HepG2 (cell line): ENCODE results near the gene NEU1. TPM values are rescaled to one million over a fixed set of nuclear protein-coding genes. Genes with fewer than 3 reads are reported as not detected.

Source experiments
- ATAC-seq: fragments of 200-7000 bp; cut with Tn5 transposase; 3 replicates; pipeline ENCODE4 v1.9.1; 2020; ENCODE audit warnings: mild to moderate bottlenecking, moderate library complexity
- BruUV-seq: library from RNA; stranded (reverse); fragments of 400-500 nt; replicated peaks from 2 replicates; lab custom pipeline; 2021; lab: Mats Ljungman, UMichigan
- CTCF ChIA-PET: fragments of 300-600 bp; formaldehyde crosslinking; extraction: SDS; loops from one replicate; lab custom pipeline; 2021; ENCODE audit warnings: low total read pairs, inconsistent platforms, low intra/inter-chr PET ratio; lab: Yijun Ruan, JAX
- POLR2A ChIA-PET: fragments of 350-600 bp; sonication (Branson Sonifier 250); formaldehyde crosslinking; loops from one replicate; lab custom pipeline; 2020; ENCODE audit warnings: antibody characterized with exemption, inconsistent platforms; lab: Yijun Ruan, JAX
- DNase-seq: peaks from one replicate; pipeline ENCODE4 v3.0.0-alpha.2; 2015; ENCODE audit warnings: low spot score
- FAIRE-seq: peaks from 3 replicates; lab custom pipeline; 2011; peaks lifted over from hg19 to GRCh38; lab: Jason Lieb, UNC
- H2AFZ ChIP-seq: one replicate; pipeline ENCODE4 v1.6.1; 2011; ENCODE audit warnings: low read length, inconsistent platforms
- H3K27ac ChIP-seq: fragments of 300-600 bp; 3 replicates; pipeline ENCODE4 v1.8.0; 2011; ENCODE audit warnings: mixed run types, mild to moderate bottlenecking, mixed read lengths, low read length, inconsistent platforms; ENCODE audit not compliant: insufficient read depth; ENCODE audit errors: extremely low read length
- H3K27me3 ChIP-seq, 2 experiments: fragments of 200-600 bp in 1 of 2; 2 replicates in 1 of 2; 3 replicates in 1 of 2; pipeline versions ENCODE4 v1.6.0 to v1.8.0; 2011; ENCODE audit warnings: low read length in 2 of 2, mild to moderate bottlenecking in 2 of 2, moderate library complexity in 2 of 2, inconsistent platforms in 1 of 2; ENCODE audit not compliant: insufficient read depth in 2 of 2, control insufficient read depth in 1 of 2
- H3K36me3 ChIP-seq, 2 experiments: fragments of 200-600 bp in 1 of 2; replicated peaks in 1 of 2; 2 replicates in 1 of 2; 3 replicates in 1 of 2; pipeline versions ENCODE4 v1.5.1 to v1.8.0; 2011; ENCODE audit warnings: low read length in 2 of 2, inconsistent platforms in 1 of 2; ENCODE audit not compliant: insufficient read depth in 2 of 2, control insufficient read depth in 1 of 2
- H3K4me1 ChIP-seq: 2 replicates; pipeline ENCODE4 v1.5.1; 2012; ENCODE audit warnings: low read length, inconsistent platforms; ENCODE audit not compliant: insufficient read depth
- H3K4me2 ChIP-seq: 2 replicates; pipeline ENCODE4 v1.6.0; 2011; ENCODE audit warnings: low read depth, low read length, inconsistent platforms
- H3K4me3 ChIP-seq, 3 experiments: fragments of 200-600 bp in 1 of 3; sonication (generic), shearing (Covaris generic) in 1 of 3; replicated peaks in 1 of 3; 2 replicates each; pipeline ENCODE4 v1.5.1; 2011 to 2016; ENCODE audit warnings: low read length in 3 of 3, inconsistent platforms in 2 of 3, low read depth in 2 of 3, mild to moderate bottlenecking in 2 of 3, control low read depth in 1 of 3, mixed read lengths in 1 of 3; ENCODE audit not compliant: insufficient read depth in 1 of 3
- H3K79me2 ChIP-seq: one replicate; pipeline ENCODE4 v1.6.1; 2011; ENCODE audit warnings: low read length, inconsistent platforms; ENCODE audit not compliant: insufficient read depth
- H3K9ac ChIP-seq: 2 replicates; pipeline ENCODE4 v1.6.0; 2011; ENCODE audit warnings: mild to moderate bottlenecking, low read depth, low read length, inconsistent platforms; ENCODE audit not compliant: insufficient read depth
- H3K9me3 ChIP-seq: 2 replicates; pipeline ENCODE4 v1.5.1; 2012; ENCODE audit warnings: mild to moderate bottlenecking, low read length
- H4K20me1 ChIP-seq: 2 replicates; pipeline ENCODE4 v1.6.0; 2011; ENCODE audit warnings: inconsistent platforms, mild to moderate bottlenecking, low read length, moderate library complexity; ENCODE audit not compliant: insufficient read depth
- CHD4 ChIP-seq: fragments of 200-600 bp; sonication (generic); IDR thresholded peaks from 2 replicates; pipeline ENCODE4 v1.7.0; 2017; ENCODE audit warnings: mild to moderate bottlenecking, low read length, borderline replicate concordance
- DNMT3B ChIP-seq: conservative IDR thresholded peaks from 2 replicates; pipeline ENCODE4 v1.6.1; 2016; ENCODE audit warnings: missing biosample characterization, control low read depth
- GABPA ChIP-seq, 2 experiments: IDR thresholded peaks; 2 replicates each; pipeline ENCODE4 v1.6.1; 2011 to 2016; ENCODE audit warnings: low read depth in 2 of 2, low read length in 1 of 2, missing biosample characterization in 1 of 2, missing genetic modification characterization in 1 of 2
- KLF6 ChIP-seq: IDR thresholded peaks from 2 replicates; pipeline ENCODE4 v1.8.0; 2016; ENCODE audit warnings: missing biosample characterization, missing genetic modification reagents
- MXI1 ChIP-seq: IDR thresholded peaks from 3 replicates; pipeline ENCODE4 v1.6.1; 2012; ENCODE audit warnings: low read depth, low read length, inconsistent platforms, borderline replicate concordance
- NKX3-1 ChIP-seq: sonication (generic); formaldehyde crosslinking; IDR thresholded peaks from 2 replicates; pipeline ENCODE4 v1.5.0; 2020; ENCODE audit warnings: missing genetic modification reagents
- RERE ChIP-seq: IDR thresholded peaks from 2 replicates; pipeline ENCODE4 v1.6.1; 2016; ENCODE audit warnings: low read depth, missing genetic modification reagents, missing compliant biosample characterization
- SMC3 ChIP-seq: IDR thresholded peaks from 2 replicates; pipeline ENCODE4 v1.6.1; 2011; ENCODE audit warnings: low read length, improper control_type of control experiment
- ZBTB25 ChIP-seq: IDR thresholded peaks from 2 replicates; pipeline ENCODE4 v1.6.1; 2018; ENCODE audit warnings: missing genetic modification reagents
- ZNF124 ChIP-seq: sonication (generic); formaldehyde crosslinking; IDR thresholded peaks from 2 replicates; pipeline ENCODE4 v1.4.0; 2020; ENCODE audit warnings: missing genetic modification reagents
- ZNF256 ChIP-seq: sonication (generic); formaldehyde crosslinking; conservative IDR thresholded peaks from 2 replicates; pipeline ENCODE4 v1.4.0; 2020; ENCODE audit warnings: missing genetic modification reagents
- ZNF335 ChIP-seq: sonication (generic); formaldehyde crosslinking; IDR thresholded peaks from 2 replicates; pipeline ENCODE4 v1.4.0; 2020; ENCODE audit warnings: missing genetic modification reagents
- ZNF549 ChIP-seq: sonication (generic); formaldehyde crosslinking; IDR thresholded peaks from 2 replicates; pipeline ENCODE4 v1.5.0; 2020; ENCODE audit warnings: missing genetic modification reagents
- ZNF605 ChIP-seq: sonication (generic); formaldehyde crosslinking; IDR thresholded peaks from 2 replicates; pipeline ENCODE4 v1.8.0; 2022; ENCODE audit warnings: mild to moderate bottlenecking, missing genetic modification reagents
- ZNF619 ChIP-seq: sonication (generic); formaldehyde crosslinking; IDR thresholded peaks from 2 replicates; pipeline ENCODE4 v1.4.0; 2020; ENCODE audit warnings: mild to moderate bottlenecking, missing genetic modification reagents
- ZNF788 ChIP-seq: sonication (generic); formaldehyde crosslinking; IDR thresholded peaks from 2 replicates; pipeline ENCODE4 v1.5.0; 2020; ENCODE audit warnings: mild to moderate bottlenecking, missing genetic modification reagents, borderline replicate concordance
- WGBS: methylation state at CpG from one replicate; pipeline ENCODE4 v1.1.6; 2017; ENCODE audit warnings: low lambda C conversion rate; 5-methylcytosine and 5-hydroxymethylcytosine counted together
- in situ Hi-C: cut with HindIII; loops from 2 replicates; pipeline ENCODE4 v1.10.0; 2017; ENCODE audit warnings: low pct_unique_long_range_greater_than_20kb; ENCODE audit not compliant: extremely low pct_ligation_motif_present
- intact Hi-C: fragments of 100-400 bp; cut with micrococcal nuclease; formaldehyde crosslinking; loops from one replicate; pipeline ENCODE4 v1.10.0; 2022; ENCODE audit not compliant: unreplicated experiment
- polyA plus RNA-seq, 8 experiments: library from polyadenylated mRNA; depleted of rRNA in 3 of 8; stranded (reverse) in 7 of 8; unstranded in 1 of 8; fragments of >200 nt; fragmentation: Illumina TruSeq in 4 of 8; extraction: Trizol in 4 of 8; gene quantifications; 2 replicates each; pipeline versions ENCODE4 v1.2.1 to v1.2.3, GENCODE V29; 2011 to 2016; ENCODE audit warnings: low read depth in 4 of 8, missing spikeins in 1 of 8, mixed read lengths in 1 of 8; ENCODE audit not compliant: insufficient read depth in 1 of 8
- total RNA-seq, 5 experiments: library from RNA; depleted of rRNA; stranded (reverse); fragments of >200 nt; fragmentation: Illumina TruSeq; extraction: Trizol; gene quantifications; 2 replicates each; pipeline ENCODE4 v1.2.3, GENCODE V29; 2016; ENCODE audit warnings: low read depth in 1 of 5

Gene NEU1
- total and polyA plus RNA-seq, 2 of the 13 experiments (the other 11 are each of a cell fraction or from before 2014, with no cell fraction given), result 215 to 297 TPM

DNA sequence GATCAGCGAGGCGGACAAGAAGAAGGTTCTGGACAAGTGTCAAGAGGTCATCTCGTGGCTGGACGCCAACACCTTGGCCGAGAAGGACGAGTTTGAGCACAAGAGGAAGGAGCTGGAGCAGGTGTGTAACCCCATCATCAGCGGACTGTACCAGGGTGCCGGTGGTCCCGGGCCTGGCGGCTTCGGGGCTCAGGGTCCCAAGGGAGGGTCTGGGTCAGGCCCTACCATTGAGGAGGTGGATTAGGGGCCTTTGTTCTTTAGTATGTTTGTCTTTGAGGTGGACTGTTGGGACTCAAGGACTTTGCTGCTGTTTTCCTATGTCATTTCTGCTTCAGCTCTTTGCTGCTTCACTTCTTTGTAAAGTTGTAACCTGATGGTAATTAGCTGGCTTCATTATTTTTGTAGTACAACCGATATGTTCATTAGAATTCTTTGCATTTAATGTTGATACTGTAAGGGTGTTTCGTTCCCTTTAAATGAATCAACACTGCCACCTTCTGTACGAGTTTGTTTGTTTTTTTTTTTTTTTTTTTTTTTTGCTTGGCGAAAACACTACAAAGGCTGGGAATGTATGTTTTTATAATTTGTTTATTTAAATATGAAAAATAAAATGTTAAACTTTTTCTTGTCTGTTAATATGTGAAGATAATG is 32.9 kb downstream of the NEU1 start (continued):
- peak; percentile 44; the same call in 1 of the 2 replicates for TF ChIP-seq ZBTB25
- peak; percentile 52; the same call in 1 of the 2 replicates for TF ChIP-seq SMC3
- no peak for TF ChIP-seq ZNF788 (CRISPR knock-in tag)
- 0 out of 2 replicates have a peak, but pooled peaks have one; percentile 14 for TF ChIP-seq CHD4
- TF ChIP-seq ZNF124, result no peak
- TF ChIP-seq ZNF335 (CRISPR knock-in tag), result 0 out of 2 replicates have a peak, but pooled peaks have one; percentile 21
- TF ChIP-seq ZNF605, result no peak
- TF ChIP-seq ZNF549 (CRISPR knock-in tag), result no peak
- 0 out of 3 replicates have a peak, but pooled peaks have one; percentile 17 for TF ChIP-seq MXI1
- TF ChIP-seq KLF6 (CRISPR knock-in tag), result peak; percentile 60; the same call in 1 of the 2 replicates
- TF ChIP-seq ZNF256 (CRISPR knock-in tag), result no peak
- TF ChIP-seq DNMT3B, result no peak

- in situ Hi-C loops (no loop called here), intact Hi-C loops (no loop called here)
- no peaks in the 10 kb centered on the region for H3K36me3 ChIP-seq
- CTCF ChIA-PET, result no interaction called here
- peak within 1 kb of the TSS; percentile 74 for H3K9ac ChIP-seq
- POLR2A ChIA-PET, result interaction anchor here (0.6 to 3.4 kb wide), 57 partner anchors 9 to 1144 kb away, joined by 3 to 107 read pairs (median 5); partner anchors contain the start of genes ABHD16A, APOM, ATF6B and BAG6
- ATAC-seq, result peak; percentile 89
- FAIRE-seq, result peak; percentile 94
- H3K79me2 ChIP-seq, result peaks cover 30% of the 10 kb centered on the region
- peak within 1 kb of the TSS; percentile 8 for H2AFZ ChIP-seq
- peak; percentile 100 for DNase-seq
- no TSS peak for BruUV-seq
- peaks cover 4% of the 10 kb centered on the region for H4K20me1 ChIP-seq
- H3K4me3 ChIP-seq, result peak within 1 kb of the TSS; percentile 59 to 91 (median 86)
- WGBS, result 0% methylated on average over 34 of the region's 56 CpGs
- no peaks in the 10 kb centered on the region; a peak in 1 of 5 replicates for H3K27me3 ChIP-seq
- H3K4me1 ChIP-seq, result peaks cover 44% of the 10 kb centered on the region
- H3K9me3 ChIP-seq, result no peaks in the 10 kb centered on the region
- H3K4me2 ChIP-seq, result peak within 1 kb of the TSS; percentile 81
- H3K27ac ChIP-seq, result peak within 1 kb of the TSS; percentile 68
- peak; percentile 27; the same call in 1 of the 2 replicates for TF ChIP-seq RERE (CRISPR knock-in tag)
- peak; percentile 78; the same call in 1 of the 2 replicates for TF ChIP-seq NKX3-1 (CRISPR knock-in tag)
- no peak for TF ChIP-seq GABPA (IDR thresholded peaks at IDR 0.05; ENCODE audit: low read depth, low read length)
- no peak for TF ChIP-seq GABPA (CRISPR knock-in tag; IDR thresholded peaks at IDR 0.05; ENCODE audit: low read depth)
- TF ChIP-seq ZNF619 (CRISPR knock-in tag), result peak; percentile 54; the same call in 1 of the 2 replicates
These were observed 35.1 kb downstream of the NEU1 start, which contains the start of gene HSPA1B for GRCh38 chr6:31827286-31828079. Gene HSPA1B, plus strand, starts transcription at chr6:31827738. Its CDS starts 213 bp downstream, at chr6:31827951.
